GDM1 (cell line): ENCODE data around the gene ATIC.

Experiments used
- DNase-seq: peaks from one replicate; lab custom pipeline; 2025; lab: John Stamatoyannopoulos, UW

The ATIC gene

GRCh38 chr2:215361211-215361875, 49.5 kb downstream of the ATIC start:
- DNase-seq: no peak

GRCh38 chr2:215361876-215362561, 50.2 kb downstream of the ATIC start:
- no peak for DNase-seq

- no peak for DNase-seq
These were observed 50.7 kb downstream of the ATIC start for GRCh38 chr2:215362562-215362904.

- no peak for DNase-seq
These were observed 51.2 kb downstream of the ATIC start for GRCh38 chr2:215363039-215363438.

- no peak for DNase-seq
These were observed 51.8 kb downstream of the ATIC start for GRCh38 chr2:215363461-215364156.

- DNase-seq: no peak
These were observed 52.6 kb downstream of the ATIC start for GRCh38 chr2:215364157-215365155.

GRCh38 chr2:215365184-215365658, 53.4 kb downstream of the ATIC start:
- no peak for DNase-seq

- no peak for DNase-seq
These were observed 54.7 kb downstream of the ATIC start for GRCh38 chr2:215366440-215367032.

- DNase-seq: no peak
These were observed 56.0 kb downstream of the ATIC start for GRCh38 chr2:215367662-215368492.

- no peak for DNase-seq
These were observed 56.6 kb downstream of the ATIC start for GRCh38 chr2:215368493-215368809.

- DNase-seq: no peak
These were observed 57.4 kb downstream of the ATIC start for GRCh38 chr2:215369181-215369760.

- DNase-seq: no peak
These were observed 58.5 kb downstream of the ATIC start for GRCh38 chr2:215370112-215370965.

GRCh38 chr2:215371915-215372897, 60.3 kb downstream of the ATIC start:
- no peak for DNase-seq

- no peak for DNase-seq
These were observed 61.2 kb downstream of the ATIC start for GRCh38 chr2:215372968-215373649.

- DNase-seq: no peak
These were observed 62.1 kb downstream of the ATIC start for GRCh38 chr2:215374002-215374401.

- DNase-seq: no peak
These were observed 63.0 kb downstream of the ATIC start for GRCh38 chr2:215374642-215375466.

GRCh38 chr2:215375467-215375830, 63.6 kb downstream of the ATIC start:
- DNase-seq: no peak
